H1 (cell line): ENCODE data around the gene SLC22A25. TPM values are rescaled to one million over a fixed set of nuclear protein-coding genes. Genes with fewer than 3 reads are reported as not detected.

Source experiments
- CBX8 ChIP-seq: fragments of 300-800, 300-1000 bp; sonication (generic); IDR thresholded peaks from 2 replicates; pipeline ENCODE4 v1.7.1; 2016; ENCODE audit warnings: low read depth, low read length, borderline replicate concordance
- CHD7 ChIP-seq: fragments of 300-600 bp; sonication (generic); IDR thresholded peaks from 2 replicates; pipeline ENCODE4 v1.7.1; 2012; ENCODE audit warnings: low read length, moderate library complexity, mild to moderate bottlenecking, inconsistent platforms; ENCODE audit not compliant: insufficient replicate concordance
- CTCF ChIP-seq, 3 experiments: IDR thresholded peaks; 1 replicate in 2 of 3; 2 replicates in 1 of 3; pipeline versions ENCODE4 v1.5.1 to v1.6.1; 2011; ENCODE audit warnings: low read length in 3 of 3, mild to moderate bottlenecking in 3 of 3, inconsistent platforms in 2 of 3, low read depth in 1 of 3, moderate library complexity in 1 of 3; ENCODE audit not compliant: insufficient read depth in 1 of 3; ENCODE audit errors: control extremely low read depth in 1 of 3
- RAD21 ChIP-seq, 2 experiments: IDR thresholded peaks in 1 of 2; conservative IDR thresholded peaks in 1 of 2; 2 replicates each; pipeline ENCODE4 v1.6.1; 2011; ENCODE audit warnings: low read depth in 2 of 2, low read length in 2 of 2, improper control_type of control experiment in 1 of 2, inconsistent platforms in 1 of 2, mild to moderate bottlenecking in 1 of 2, moderate library complexity in 1 of 2
- SP4 ChIP-seq: IDR thresholded peaks from 2 replicates; pipeline ENCODE4 v1.6.1; 2012; ENCODE audit warnings: low read length, inconsistent platforms
- polyA plus RNA-seq, 7 experiments: library from polyadenylated mRNA; depleted of rRNA in 3 of 7; stranded (reverse) in 5 of 7; unstranded in 2 of 7; fragments of >200 nt in 5 of 7; fragments of 200-250 nt in 2 of 7; gene quantifications; 1 replicate in 5 of 7; 2 replicates in 1 of 7; 4 replicates in 1 of 7; pipeline versions ENCODE4 v1.2.1 to v1.2.3, GENCODE V29; 2011 to 2013; ENCODE audit warnings: missing spikeins in 2 of 7, mixed read lengths in 2 of 7
- total RNA-seq: library from RNA; stranded (reverse); fragmentation: NEBNext Ultra II Directional; extraction: Animal tissue kit (Norgen Biotek cat#: 25700); gene quantifications from 2 replicates; pipeline ENCODE4 v1.2.1, GENCODE V29; 2021

The SLC22A25 gene
- total and polyA plus RNA-seq, 2 of the 8 experiments (the other 6 are each of a cell fraction or from before 2014, with no cell fraction given), result not detected

- TF ChIP-seq CHD7, result no peak
- TF ChIP-seq CBX8, result no peak
- no peak for TF ChIP-seq SP4
- peak; percentile 56 to 66 for TF ChIP-seq RAD21 (IDR thresholded peaks at IDR 0.05 in 1 of 2, conservative IDR thresholded peaks at IDR 0.05 in 1 of 2; ENCODE audit: low read depth in 2 of 2, low read length in 2 of 2)
- peak in 2 of 3 experiments; percentile 37 to 51; a peak in 2 of 4 replicates for TF ChIP-seq CTCF (IDR thresholded peaks at IDR 0.05; ENCODE audit: control extremely low read depth in 1 of 3, insufficient read depth in 1 of 3, low read depth in 1 of 3, low read length in 3 of 3)
Measured at GRCh38 chr11:63277345-63277943, 34.0 kb upstream of the SLC22A25 start (continued).
